ENCODE data around the gene CRABP1.

DNA sequence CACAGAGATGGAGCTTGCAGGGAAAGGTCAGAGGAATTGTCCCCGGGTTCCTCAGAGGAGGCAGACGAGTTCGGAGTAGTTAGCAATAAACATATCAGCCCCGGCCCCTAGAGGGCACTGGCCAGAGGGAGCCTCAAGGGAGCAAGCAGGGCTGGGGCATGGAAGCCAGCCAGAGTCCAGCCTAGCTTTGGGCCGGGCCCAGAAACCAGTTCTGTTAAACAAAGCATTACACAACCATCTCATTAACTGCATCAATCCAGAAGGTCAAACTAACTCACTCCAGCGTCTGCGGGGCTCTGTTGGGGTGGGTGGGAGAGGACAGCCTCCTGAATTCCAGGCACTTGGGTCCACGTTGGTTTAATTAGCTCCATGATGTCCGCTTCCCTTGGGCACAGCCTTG is 56.8 kb downstream of the CRABP1 start:
- TF ChIP-seq, protein P1, sequence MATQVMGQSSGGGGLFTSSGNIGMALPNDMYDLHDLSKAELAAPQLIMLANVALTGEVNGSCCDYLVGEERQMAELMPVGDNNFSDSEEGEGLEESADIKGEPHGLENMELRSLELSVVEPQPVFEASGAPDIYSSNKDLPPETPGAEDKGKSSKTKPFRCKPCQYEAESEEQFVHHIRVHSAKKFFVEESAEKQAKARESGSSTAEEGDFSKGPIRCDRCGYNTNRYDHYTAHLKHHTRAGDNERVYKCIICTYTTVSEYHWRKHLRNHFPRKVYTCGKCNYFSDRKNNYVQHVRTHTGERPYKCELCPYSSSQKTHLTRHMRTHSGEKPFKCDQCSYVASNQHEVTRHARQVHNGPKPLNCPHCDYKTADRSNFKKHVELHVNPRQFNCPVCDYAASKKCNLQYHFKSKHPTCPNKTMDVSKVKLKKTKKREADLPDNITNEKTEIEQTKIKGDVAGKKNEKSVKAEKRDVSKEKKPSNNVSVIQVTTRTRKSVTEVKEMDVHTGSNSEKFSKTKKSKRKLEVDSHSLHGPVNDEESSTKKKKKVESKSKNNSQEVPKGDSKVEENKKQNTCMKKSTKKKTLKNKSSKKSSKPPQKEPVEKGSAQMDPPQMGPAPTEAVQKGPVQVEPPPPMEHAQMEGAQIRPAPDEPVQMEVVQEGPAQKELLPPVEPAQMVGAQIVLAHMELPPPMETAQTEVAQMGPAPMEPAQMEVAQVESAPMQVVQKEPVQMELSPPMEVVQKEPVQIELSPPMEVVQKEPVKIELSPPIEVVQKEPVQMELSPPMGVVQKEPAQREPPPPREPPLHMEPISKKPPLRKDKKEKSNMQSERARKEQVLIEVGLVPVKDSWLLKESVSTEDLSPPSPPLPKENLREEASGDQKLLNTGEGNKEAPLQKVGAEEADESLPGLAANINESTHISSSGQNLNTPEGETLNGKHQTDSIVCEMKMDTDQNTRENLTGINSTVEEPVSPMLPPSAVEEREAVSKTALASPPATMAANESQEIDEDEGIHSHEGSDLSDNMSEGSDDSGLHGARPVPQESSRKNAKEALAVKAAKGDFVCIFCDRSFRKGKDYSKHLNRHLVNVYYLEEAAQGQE (IDR thresholded peaks at IDR 0.05; ENCODE audit: borderline replicate concordance) = no peak
- TF ChIP-seq, protein P2, sequence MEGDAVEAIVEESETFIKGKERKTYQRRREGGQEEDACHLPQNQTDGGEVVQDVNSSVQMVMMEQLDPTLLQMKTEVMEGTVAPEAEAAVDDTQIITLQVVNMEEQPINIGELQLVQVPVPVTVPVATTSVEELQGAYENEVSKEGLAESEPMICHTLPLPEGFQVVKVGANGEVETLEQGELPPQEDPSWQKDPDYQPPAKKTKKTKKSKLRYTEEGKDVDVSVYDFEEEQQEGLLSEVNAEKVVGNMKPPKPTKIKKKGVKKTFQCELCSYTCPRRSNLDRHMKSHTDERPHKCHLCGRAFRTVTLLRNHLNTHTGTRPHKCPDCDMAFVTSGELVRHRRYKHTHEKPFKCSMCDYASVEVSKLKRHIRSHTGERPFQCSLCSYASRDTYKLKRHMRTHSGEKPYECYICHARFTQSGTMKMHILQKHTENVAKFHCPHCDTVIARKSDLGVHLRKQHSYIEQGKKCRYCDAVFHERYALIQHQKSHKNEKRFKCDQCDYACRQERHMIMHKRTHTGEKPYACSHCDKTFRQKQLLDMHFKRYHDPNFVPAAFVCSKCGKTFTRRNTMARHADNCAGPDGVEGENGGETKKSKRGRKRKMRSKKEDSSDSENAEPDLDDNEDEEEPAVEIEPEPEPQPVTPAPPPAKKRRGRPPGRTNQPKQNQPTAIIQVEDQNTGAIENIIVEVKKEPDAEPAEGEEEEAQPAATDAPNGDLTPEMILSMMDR (IDR thresholded peaks at IDR 0.05; ENCODE audit: poor library complexity, severe bottlenecking) = no peak
- TF ChIP-seq POLR2AphosphoS5 (IDR thresholded peaks at IDR 0.05) = no peak

Measured in neural cell (in vitro differentiated cells).